ENCODE measurements around the gene AKAP6.
"Not testable (repeated sequence)": the region's sequence is repeated elsewhere in the genome, so short reads cannot be mapped to it uniquely, and the experiment has no call there.

The AKAP6 gene

GRCh38 chr14:32785585-32785984 lies 456.5 kb downstream of the AKAP6 start:
- no peak for DNase-seq

- DNase-seq = no peak
Observed at GRCh38 chr14:32786886-32787285, 457.8 kb downstream of the AKAP6 start.

GRCh38 chr14:32793033-32793432 lies 463.9 kb downstream of the AKAP6 start:
- DNase-seq = not testable (repeated sequence)

- no peak for DNase-seq
Observed at GRCh38 chr14:32800320-32800719, 471.2 kb downstream of the AKAP6 start.

GRCh38 chr14:32802295-32802694 lies 473.2 kb downstream of the AKAP6 start:
- no peak for DNase-seq

- DNase-seq = no peak
Observed at GRCh38 chr14:32805979-32806378, 476.9 kb downstream of the AKAP6 start.

GRCh38 chr14:32808644-32809043 lies 479.5 kb downstream of the AKAP6 start:
- DNase-seq = peak; percentile 70 to 71

- no peak for DNase-seq
Observed at GRCh38 chr14:32809255-32809654, 480.2 kb downstream of the AKAP6 start.

GRCh38 chr14:32813401-32813800 lies 484.3 kb downstream of the AKAP6 start:
- no peak for DNase-seq

- no peak for DNase-seq
Observed at GRCh38 chr14:32814721-32815120, 485.6 kb downstream of the AKAP6 start.

- DNase-seq = no peak
Observed at GRCh38 chr14:32816588-32816987, 487.5 kb downstream of the AKAP6 start.

GRCh38 chr14:32817780-32818179 lies 488.7 kb downstream of the AKAP6 start:
- DNase-seq = no peak

- DNase-seq = no peak
Observed at GRCh38 chr14:32818581-32818980, 489.5 kb downstream of the AKAP6 start.

- no peak for DNase-seq
Observed at GRCh38 chr14:32820181-32820580, 491.1 kb downstream of the AKAP6 start.

GRCh38 chr14:32820682-32821081 lies 491.6 kb downstream of the AKAP6 start:
- no peak for DNase-seq

GRCh38 chr14:32821964-32822653 lies 493.0 kb downstream of the AKAP6 start:
- DNase-seq = no peak

- DNase-seq = no peak
Observed at GRCh38 chr14:32823706-32824105, 494.6 kb downstream of the AKAP6 start.

- DNase-seq = no peak
Observed at GRCh38 chr14:32824195-32824594, 495.1 kb downstream of the AKAP6 start.

GRCh38 chr14:32825058-32825457 lies 496.0 kb downstream of the AKAP6 start:
- DNase-seq = no peak

- DNase-seq = no peak
Observed at GRCh38 chr14:32826404-32827082, 497.4 kb downstream of the AKAP6 start.

GRCh38 chr14:32827514-32827913 lies 498.4 kb downstream of the AKAP6 start:
- no peak for DNase-seq

GRCh38 chr14:32835924-32836323 lies 506.8 kb downstream of the AKAP6 start:
- no peak for DNase-seq

GRCh38 chr14:32841698-32842097 lies 512.6 kb downstream of the AKAP6 start:
- no peak for DNase-seq

GRCh38 chr14:32846821-32847365 lies 517.8 kb downstream of the AKAP6 start:
- no peak for DNase-seq
